ENCODE measurements around the gene SLC20A1. TPM values are rescaled to one million over a fixed set of nuclear protein-coding genes. Genes with fewer than 3 reads are reported as not detected.
"Not testable (repeated sequence)": the region's sequence is repeated elsewhere in the genome, so short reads cannot be mapped to it uniquely, and the experiment has no call there.

Gene SLC20A1, protein sequence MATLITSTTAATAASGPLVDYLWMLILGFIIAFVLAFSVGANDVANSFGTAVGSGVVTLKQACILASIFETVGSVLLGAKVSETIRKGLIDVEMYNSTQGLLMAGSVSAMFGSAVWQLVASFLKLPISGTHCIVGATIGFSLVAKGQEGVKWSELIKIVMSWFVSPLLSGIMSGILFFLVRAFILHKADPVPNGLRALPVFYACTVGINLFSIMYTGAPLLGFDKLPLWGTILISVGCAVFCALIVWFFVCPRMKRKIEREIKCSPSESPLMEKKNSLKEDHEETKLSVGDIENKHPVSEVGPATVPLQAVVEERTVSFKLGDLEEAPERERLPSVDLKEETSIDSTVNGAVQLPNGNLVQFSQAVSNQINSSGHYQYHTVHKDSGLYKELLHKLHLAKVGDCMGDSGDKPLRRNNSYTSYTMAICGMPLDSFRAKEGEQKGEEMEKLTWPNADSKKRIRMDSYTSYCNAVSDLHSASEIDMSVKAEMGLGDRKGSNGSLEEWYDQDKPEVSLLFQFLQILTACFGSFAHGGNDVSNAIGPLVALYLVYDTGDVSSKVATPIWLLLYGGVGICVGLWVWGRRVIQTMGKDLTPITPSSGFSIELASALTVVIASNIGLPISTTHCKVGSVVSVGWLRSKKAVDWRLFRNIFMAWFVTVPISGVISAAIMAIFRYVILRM
- 12.9 TPM for total RNA-seq

DNA sequence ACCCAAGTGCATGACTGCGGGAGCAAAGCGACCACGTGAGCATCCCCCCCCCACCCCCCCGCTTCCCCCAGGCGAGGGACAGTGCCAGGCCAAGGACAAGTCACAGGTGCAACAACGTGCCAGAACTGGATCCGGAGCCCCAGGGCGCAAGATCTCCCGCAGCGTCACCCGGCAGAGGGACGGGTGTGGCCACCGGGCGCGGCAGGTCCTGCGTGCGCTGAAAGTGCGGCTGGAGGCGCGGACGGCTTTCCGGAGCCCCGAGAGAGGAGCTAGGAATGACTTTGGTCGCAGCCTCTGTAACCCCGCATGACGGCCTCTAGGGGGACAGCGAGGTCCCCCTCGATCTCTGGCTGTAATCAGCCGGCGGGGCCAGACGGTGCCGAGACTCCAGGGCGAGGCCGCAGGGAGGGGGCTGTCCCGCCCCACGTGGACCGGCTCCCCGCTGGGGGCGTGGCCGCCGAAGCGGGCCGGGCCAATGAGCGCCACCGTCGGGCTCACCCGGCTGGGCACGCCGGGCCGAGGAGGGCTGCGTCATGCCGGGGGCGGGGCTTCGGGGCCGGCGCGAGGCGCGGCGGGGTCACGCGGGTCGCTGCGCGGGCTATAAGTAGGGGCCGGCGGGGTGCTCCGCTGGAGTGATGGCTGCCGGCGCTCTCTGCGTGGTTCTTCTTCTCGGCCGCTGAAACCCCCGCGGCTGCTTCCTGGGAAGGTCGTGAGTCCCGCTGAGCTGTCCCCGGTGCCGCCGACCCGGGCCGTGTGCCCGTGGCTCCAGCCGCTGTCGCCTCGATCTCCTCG lies at the start of gene SLC20A1:
TSS of gene SLC20A1 (plus strand) at position 630 of the 792 bp plus-strand sequence. CDS start 890 bp downstream, outside the sequence.
- DNase-seq (ENCODE audit: low spot score) (peak; percentile 98), ATAC-seq (peak; percentile 94)

DNA sequence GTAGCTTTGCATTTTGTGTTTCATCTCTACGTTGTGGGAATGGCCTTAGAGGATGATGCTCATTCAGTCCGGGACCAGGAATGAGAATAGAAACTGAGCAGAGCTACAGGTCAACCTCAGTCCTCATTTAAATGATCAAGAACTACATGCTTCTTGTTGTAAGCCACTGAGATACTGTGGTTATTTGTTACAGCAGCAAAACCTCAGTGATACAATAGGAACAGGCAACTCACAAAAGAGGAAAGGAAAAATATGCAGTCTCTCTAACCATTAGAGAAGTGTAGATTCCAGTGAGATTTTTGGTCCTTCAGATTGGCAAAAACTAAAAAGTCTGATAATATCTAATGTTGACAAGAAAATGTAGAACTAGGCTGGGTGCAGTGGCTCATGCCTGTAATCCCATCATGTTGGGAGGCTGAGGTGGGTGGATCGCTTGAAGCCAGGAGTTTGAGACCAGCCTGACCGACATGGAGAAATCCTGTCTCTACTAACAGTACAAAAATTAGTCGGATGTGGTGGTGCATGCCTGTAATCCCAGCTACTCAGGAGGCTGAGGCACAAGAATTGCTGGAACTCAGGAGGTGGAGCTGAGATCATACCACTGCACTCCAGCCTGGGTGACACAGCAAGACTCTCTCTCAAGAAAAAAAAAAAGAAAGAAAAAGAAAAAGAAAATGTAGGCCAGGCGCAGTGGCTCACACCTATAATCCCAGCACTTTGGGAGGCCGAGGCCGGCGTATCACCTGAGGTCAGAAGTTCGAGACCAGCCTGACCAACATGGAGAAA lies 48.0 kb upstream of the SLC20A1 start:
- no peak for ATAC-seq
- DNase-seq (ENCODE audit: low spot score): no peak

DNA sequence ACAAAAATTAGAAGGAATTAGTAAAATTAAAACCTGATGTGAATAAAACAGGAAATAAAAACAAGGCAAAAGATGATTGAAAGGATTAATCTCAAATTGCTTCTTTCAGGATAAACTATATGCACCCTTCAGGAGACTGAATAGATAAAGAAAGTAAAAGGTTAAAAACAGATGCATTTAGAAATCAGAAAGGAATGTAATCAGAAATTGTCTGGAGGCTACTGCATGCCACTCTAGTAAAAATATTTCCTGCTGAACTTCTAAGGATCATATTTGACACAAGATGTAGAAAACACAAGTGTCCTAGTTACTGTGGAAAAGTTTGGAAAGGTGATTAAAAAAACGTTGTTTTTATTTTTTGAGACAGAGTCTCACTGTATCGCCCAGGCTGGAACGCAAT lies 45.1 kb upstream of the SLC20A1 start:
- ATAC-seq: no peak
- no peak for DNase-seq (ENCODE audit: low spot score)

DNA sequence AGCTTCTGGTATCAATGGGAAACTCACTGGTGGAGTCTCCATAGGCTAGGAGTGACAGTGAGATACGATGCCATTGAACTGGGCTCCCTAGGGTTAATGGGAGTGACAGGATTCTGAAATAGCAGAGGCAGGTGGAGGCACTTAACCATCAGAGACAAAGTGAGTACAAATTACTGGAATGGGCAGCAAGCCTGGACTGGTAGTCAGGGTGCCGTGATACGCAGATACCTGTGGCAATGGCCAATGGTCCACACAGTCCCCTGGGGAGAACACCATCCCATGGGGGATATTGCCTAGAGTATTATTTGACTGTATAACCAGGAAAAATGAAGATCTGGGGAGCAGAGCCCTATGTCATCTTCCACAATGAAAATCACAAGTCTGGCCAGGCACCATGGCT lies 44.0 kb upstream of the SLC20A1 start:
- no peak for DNase-seq (ENCODE audit: low spot score)
- no peak for ATAC-seq

DNA sequence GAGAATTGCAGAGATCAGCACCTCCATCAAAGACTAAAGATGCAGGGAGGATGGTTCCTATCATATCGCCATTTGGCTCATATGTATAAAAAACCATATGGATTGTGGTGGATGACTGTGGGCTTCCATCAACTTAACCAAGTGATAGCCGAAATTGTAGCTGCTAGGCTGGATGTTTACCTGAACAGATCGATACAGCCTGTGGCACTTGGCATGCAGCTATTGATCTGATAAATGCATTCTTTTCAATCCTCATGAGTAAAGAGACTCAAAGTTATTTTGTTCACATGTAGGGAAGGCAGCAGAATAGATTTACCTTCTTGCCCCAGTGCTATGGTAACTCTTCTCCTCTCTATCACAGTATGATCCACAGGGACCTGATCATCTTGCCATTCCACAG lies 42.8 kb upstream of the SLC20A1 start:
- DNase-seq (ENCODE audit: low spot score) (no peak), ATAC-seq (no peak)

DNA sequence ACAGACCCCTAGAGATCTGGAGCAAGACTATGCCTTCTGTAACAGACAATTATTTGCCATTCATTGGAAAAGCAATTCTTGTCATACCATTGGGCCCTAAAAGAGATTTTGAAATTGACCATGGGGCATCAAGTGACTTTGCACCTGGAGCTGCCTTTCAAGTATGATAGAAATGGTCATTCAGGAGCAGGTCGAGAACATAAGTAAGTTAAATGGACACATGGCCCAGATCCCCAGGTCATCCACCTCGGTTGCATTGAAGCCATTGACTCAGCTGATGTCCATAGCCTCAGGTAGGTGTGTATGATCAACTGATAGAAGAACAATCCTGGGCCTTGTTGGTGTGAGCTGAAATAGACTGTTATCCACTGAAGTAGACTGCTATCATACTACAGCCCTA lies 42.0 kb upstream of the SLC20A1 start:
- no peak for DNase-seq (ENCODE audit: low spot score)
- no peak for ATAC-seq

DNA sequence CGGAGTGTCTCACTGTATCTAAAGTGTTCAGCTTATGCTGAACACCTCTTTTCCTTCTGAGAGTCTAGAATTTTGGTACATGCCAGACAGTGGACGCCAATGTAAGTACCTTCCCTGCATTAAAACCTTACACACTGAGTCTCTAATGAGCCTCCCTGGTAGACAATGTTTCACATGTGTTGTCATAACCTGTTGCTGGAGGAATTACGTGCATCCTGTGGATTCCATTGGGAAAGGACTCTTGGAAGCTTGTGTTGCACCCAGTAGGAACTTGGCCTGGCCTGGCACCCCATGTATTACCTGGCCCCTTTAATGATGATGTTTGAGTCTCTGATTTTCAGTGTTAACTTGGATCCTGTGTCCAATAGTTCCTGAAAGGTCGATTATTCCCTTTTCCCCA lies 40.8 kb upstream of the SLC20A1 start:
- ATAC-seq (no peak), DNase-seq (ENCODE audit: low spot score) (no peak)

DNA sequence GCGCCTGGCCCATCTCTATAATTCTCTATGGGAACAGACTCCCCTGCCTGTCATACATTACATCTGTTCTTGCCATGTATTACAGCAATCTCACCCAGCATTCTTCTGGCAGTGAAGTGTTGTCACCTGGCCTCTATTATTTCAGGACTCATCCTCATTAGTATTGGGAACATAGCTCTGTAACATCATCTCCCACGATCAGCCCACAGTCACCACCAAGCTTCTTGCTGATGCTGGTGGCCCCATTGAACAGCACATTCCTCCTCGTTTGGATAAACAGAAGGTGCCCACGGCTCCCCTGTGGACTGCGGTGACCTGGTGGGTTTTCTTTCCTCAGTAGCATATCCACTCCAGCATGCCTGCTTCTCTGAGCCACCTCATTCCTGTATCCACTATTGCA lies 39.8 kb upstream of the SLC20A1 start:
- DNase-seq (ENCODE audit: low spot score) (no peak), ATAC-seq (no peak)

DNA sequence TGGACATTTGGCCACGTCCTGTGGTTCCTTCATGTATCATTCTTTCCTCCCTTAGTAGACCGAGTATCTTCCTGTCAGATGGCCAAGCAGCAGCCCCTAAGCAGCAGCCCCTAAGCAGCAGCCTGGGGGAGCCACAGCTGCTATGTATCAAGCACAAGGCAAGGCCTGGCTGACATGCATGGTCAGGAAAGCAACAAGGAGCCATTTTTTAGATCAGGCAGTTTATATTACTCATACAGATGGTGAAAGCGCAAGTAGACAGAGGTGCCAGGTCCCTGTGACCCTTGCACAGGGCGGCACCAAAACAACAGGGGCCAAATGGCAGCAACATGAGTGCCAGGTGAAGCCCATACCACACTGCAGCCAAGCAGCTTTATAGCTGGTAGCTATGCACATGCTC lies 39.2 kb upstream of the SLC20A1 start:
- DNase-seq (ENCODE audit: low spot score): peak; percentile 71
- ATAC-seq: peak; percentile 97

DNA sequence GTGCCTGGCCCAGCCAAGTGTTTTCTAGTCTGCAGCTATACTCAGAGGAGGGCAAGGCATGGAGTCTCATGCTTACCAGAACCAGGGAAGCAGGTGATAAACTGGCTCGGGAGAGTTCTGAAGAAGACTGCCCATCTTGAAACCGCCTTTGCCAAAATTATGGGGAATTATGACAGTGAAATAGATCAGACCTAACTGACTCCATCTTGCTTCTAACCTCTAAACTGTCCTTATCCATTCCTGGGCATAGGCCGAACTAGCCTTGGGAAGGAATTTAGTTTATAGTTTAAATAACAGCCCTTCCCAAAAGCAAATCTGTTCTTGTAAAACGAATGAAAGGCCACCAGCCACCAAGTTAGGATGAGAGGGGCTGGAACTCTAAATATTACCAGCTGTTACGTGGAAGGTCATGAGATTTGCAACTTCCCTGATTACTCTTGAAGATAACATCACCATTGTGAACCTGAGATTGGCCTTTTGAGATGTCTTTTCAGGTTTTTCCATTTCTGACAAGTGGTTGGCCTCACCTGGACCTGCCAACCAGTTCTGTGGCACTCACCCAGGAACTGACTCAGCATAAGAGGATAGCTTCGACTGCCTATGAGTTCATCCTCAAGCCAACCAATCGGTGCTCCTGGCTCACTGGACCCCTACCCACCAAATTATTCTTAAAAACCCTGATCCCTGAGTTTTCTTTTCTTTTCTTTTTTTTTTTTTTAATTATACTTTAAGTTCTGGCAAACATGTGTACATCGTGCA lies 37.9 kb upstream of the SLC20A1 start:
- ATAC-seq (peak; percentile 26), DNase-seq (ENCODE audit: low spot score) (peak; percentile 56)

DNA sequence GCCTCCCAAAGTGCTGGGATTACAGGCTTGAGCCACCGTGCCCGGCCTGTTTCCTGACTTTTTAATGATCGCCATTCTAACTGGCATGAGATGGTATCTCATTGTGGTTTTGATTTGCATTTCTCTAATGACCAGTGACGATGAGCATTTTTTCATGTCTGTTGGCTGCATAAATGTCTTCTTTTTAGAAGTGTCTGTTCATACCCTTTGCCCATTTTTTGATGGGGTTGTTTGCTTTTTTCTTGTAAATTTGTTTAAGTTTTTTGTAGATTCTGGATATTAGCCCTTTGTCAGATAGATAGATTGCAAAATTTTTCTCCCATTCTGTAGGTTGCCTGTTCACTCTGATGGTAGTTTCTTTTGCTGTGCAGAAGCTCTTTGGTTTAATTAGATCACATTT lies 36.4 kb upstream of the SLC20A1 start:
- not testable (repeated sequence) for DNase-seq (ENCODE audit: low spot score); ATAC-seq

DNA sequence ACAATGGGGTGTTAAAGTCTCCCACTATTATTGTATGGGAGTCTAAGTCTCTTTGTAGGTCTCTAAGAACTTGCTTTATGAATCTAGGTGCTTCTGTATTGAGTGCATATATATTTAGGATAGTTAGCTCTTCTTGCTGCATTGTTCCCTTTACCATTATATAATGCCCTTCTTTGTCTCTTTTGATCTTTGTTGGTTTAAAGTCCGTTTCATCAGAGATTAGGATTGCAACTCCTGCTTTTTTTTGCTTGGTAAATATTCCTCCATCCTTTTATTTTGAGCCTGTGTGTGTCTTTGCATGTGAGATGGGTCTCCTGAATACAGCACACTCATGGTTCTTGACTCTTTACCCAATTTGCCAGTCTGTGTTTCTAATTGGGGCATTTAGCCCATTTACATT lies 33.5 kb upstream of the SLC20A1 start:
- DNase-seq (ENCODE audit: low spot score); ATAC-seq: not testable (repeated sequence)

DNA sequence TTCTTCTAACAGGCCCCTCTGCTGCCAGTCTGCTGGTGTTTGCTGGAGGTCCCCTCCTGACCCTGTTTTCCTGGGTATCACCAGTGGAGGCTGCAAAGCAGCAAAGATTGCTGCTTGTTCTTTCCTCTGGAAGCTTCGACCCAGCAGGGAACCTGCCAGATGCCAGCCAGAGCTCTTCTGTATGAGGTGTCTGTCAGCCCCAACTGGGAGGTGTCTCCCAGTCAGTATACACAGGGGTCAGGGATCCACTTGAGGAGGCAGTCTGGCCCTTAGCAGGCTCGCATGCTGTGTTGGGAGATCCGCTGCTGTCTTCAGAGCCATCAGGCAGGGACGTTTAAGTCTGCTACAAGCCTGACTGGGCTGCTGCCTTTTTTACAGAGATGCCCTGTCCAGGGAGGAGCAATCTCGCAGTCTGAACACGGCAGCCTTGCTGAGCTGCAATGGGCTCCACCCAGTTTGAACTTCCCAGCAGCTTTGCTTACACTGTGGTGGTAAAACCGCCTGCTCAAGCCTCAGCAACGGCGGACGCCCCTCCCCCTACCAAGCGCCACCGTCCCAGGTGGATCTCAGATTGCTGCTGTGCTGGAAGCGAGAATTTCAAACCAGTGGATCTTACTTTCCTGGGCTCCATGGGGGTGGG lies 31.4 kb upstream of the SLC20A1 start:
- ATAC-seq: no peak
- DNase-seq (ENCODE audit: low spot score): no peak

DNA sequence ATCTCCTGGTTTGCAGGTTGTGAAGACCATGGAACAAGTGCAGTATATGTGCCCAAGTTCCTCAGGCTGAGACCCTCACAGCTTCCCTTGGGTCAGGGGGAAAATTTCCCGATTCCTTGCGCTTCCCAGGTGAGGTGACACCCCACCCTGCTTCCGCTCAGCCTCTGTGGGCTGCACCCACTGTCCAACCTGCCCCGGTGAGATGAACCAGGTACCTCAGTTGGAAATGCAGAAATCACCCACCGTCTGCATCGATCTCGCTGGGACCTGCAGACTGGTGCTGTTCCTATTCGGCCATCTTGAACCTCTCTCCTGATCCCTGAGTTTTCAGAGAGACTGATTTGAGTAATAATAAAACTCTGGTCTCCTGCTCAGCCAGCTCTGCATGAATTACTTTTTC lies 30.7 kb upstream of the SLC20A1 start:
- DNase-seq (ENCODE audit: low spot score): no peak
- ATAC-seq: no peak

DNA sequence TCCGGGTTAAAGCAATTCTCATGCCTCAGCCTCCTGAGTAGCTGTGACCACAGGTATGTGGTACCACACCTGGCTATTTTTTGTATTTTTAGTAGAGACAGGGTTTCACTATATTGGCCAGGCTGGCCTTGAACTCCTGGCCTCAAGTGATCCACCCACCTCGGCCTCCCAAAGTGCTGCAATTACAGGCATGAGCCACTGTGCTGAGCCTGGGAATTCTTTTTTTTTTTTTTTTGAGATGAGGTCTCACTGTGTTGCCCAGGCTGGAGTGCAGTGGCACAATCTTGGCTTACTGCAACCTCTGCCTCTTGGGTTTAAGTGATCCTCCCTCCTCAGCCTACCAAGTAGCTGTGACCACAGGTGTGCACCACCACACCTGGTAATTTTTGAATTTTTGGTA lies 29.9 kb upstream of the SLC20A1 start:
- ATAC-seq; DNase-seq (ENCODE audit: low spot score): not testable (repeated sequence)

DNA sequence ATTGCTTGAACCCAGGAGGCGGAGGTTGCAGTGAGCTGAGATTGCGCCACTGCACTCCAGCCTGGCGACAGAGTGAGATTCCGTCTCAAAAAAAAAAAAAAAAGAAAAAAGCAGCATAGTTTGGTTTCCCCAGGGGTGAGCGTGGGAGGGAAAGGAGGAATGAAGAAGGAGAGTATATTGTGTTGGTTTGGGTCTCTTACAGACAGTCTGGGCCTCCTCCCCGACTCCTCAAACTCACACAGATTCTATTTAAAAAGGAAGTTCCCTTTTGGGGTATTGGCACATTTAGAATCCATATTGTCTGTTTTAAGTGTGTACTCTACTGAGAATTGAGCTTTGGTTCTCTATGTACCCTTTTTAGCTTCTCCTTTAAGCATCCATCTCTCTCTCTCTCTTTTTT lies 27.4 kb upstream of the SLC20A1 start:
- DNase-seq (ENCODE audit: low spot score) (no peak), ATAC-seq (no peak)

DNA sequence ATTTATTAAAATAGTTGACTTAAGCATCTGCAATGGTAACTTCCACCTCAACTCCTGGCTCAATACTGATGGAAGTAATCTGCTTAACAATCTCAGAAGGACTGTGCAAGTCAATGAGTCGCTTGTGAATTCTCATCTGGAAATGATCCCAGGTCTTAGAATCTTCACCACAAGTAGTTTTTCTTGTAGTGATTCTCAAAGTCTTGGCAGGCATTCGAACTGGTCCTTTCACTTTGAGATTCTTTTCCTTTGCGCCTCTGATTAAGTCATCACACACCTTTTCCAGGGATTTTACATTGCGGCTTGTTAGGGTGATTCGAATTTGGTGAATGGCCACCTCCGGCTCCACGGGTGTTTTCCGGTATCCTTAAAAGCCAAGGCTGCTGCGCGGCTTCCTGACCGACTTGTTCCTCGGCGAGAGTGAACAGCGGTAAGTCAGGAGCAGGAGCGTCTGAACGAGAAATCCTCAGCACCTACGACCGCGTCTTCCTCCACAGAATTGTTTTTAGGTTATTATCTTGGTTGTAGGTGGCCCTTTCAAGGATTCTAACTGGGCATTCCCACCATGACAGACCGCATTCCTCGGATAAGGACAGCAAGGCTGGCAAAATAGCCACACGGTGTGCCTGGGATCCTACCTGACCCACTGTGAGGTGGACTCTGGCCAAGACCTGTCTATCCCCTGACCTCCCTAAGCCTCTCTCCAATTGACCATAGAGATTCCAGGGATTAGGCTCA lies 23.8 kb upstream of the SLC20A1 start:
- no peak for DNase-seq (ENCODE audit: low spot score)
- no peak for ATAC-seq

DNA sequence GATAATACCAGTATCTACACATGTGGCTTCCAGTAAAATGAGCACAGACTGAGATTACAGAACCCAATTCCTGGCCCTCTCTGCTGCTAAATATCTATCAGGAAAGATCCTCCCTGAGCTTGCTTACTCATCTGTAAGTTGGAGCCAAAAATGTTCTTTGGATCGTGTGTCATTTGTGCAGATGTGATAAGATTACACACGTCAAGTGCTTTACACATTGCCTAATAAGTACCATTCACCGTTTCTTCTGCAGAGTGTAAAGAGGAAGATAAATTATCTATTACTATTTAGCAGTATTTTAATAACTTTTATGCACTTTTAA lies 23.2 kb upstream of the SLC20A1 start:
- ATAC-seq (peak; percentile 43), DNase-seq (ENCODE audit: low spot score) (no peak)

All from left lobe of liver (tissue), 2 donors.